ENCODE measurements around the gene EPHB2.
A peak's percentile ranks its signal among the peaks of the same experiment; 100 is the strongest.

The EPHB2 gene

GRCh38 chr1:22855668-22856606 lies 145.3 kb downstream of the EPHB2 start:
- no peak overlapping the region for H3K4me3 ChIP-seq (ENCODE audit: low read depth, low read length)
- H3K9me3 ChIP-seq (ENCODE audit: control insufficient read depth, insufficient read depth, low read depth, low read length): no peaks in the 10 kb centered on the region
- no peak overlapping the region for H3K27ac ChIP-seq (ENCODE audit: extremely low read depth, low read depth, low read length)
- POLR2A ChIA-PET: no interaction called here
- H3K4me1 ChIP-seq (ENCODE audit: control insufficient read depth, insufficient read depth, low read length): no peaks in the 10 kb centered on the region
- CTCF ChIA-PET: no interaction called here
- H3K36me3 ChIP-seq (ENCODE audit: control insufficient read depth in 2 of 2, insufficient read depth in 1 of 2, low read length in 2 of 2): no peaks in the 10 kb centered on the region
- TF ChIP-seq ZNF629 (tag by site-specific recombination; IDR thresholded peaks at IDR 0.05) (no peak), ZNF514 (tag by site-specific recombination; IDR thresholded peaks at IDR 0.05) (no peak), ZNF792 (tag by site-specific recombination; IDR thresholded peaks at IDR 0.05) (no peak), HOXA7 (CRISPR knock-in tag; IDR thresholded peaks at IDR 0.05; ENCODE audit: borderline replicate concordance) (no peak), ZNF768 (tag by site-specific recombination; IDR thresholded peaks at IDR 0.05) (peak; percentile 70), ZNF658 (tag by site-specific recombination; IDR thresholded peaks at IDR 0.05) (no peak), PRDM6 (tag by site-specific recombination; IDR thresholded peaks at IDR 0.05) (no peak)

GRCh38 chr1:22857661-22858060 lies 147.0 kb downstream of the EPHB2 start:
- no peak overlapping the region for H3K4me3 ChIP-seq (ENCODE audit: low read depth, low read length)
- CTCF ChIA-PET: interaction anchor here (0.7 to 0.8 kb wide), 2 partner anchors 22 to 33 kb away, joined by 3 read pairs; no protein-coding TSS in a partner anchor
- H3K27ac ChIP-seq (ENCODE audit: extremely low read depth, low read depth, low read length): no peak overlapping the region
- no peaks in the 10 kb centered on the region for H3K9me3 ChIP-seq (ENCODE audit: control insufficient read depth, insufficient read depth, low read depth, low read length)
- no peaks in the 10 kb centered on the region for H3K36me3 ChIP-seq (ENCODE audit: control insufficient read depth in 2 of 2, insufficient read depth in 1 of 2, low read length in 2 of 2)
- H3K4me1 ChIP-seq (ENCODE audit: control insufficient read depth, insufficient read depth, low read length): no peaks in the 10 kb centered on the region
- POLR2A ChIA-PET: no interaction called here
- no peak for TF ChIP-seq ZNF311 (tag by site-specific recombination; IDR thresholded peaks at IDR 0.05; ENCODE audit: borderline replicate concordance)
- no peak for TF ChIP-seq PBX3 (CRISPR knock-in tag; IDR thresholded peaks at IDR 0.05)
- no peak for TF ChIP-seq ZNF148 (tag by site-specific recombination; IDR thresholded peaks at IDR 0.05; ENCODE audit: borderline replicate concordance)
- TF ChIP-seq ZBTB10 (tag by site-specific recombination; IDR thresholded peaks at IDR 0.05): no peak
- TF ChIP-seq ZNF112 (tag by site-specific recombination; IDR thresholded peaks at IDR 0.05): no peak
- TF ChIP-seq ZBTB11 (tag by site-specific recombination; conservative IDR thresholded peaks at IDR 0.05; ENCODE audit: low read depth): no peak
- no peak for TF ChIP-seq REST (tag by site-specific recombination; IDR thresholded peaks at IDR 0.05)
- TF ChIP-seq ZNF184 (tag by site-specific recombination; IDR thresholded peaks at IDR 0.05): no peak
- TF ChIP-seq PRDM6 (tag by site-specific recombination; IDR thresholded peaks at IDR 0.05): no peak

Data from HEK293 (cell line).